SH-SY5Y (cell line): ENCODE results near the gene SPINK5.

Source experiments
- GATA2 ChIP-seq: IDR thresholded peaks from 2 replicates; pipeline ENCODE4 v1.6.1; 2011; ENCODE audit warnings: mild to moderate bottlenecking, low read depth, low read length
- GATA3 ChIP-seq: IDR thresholded peaks from 2 replicates; pipeline ENCODE4 v1.6.1; 2011; ENCODE audit warnings: low read depth, mild to moderate bottlenecking, low read length, moderate library complexity

DNA sequence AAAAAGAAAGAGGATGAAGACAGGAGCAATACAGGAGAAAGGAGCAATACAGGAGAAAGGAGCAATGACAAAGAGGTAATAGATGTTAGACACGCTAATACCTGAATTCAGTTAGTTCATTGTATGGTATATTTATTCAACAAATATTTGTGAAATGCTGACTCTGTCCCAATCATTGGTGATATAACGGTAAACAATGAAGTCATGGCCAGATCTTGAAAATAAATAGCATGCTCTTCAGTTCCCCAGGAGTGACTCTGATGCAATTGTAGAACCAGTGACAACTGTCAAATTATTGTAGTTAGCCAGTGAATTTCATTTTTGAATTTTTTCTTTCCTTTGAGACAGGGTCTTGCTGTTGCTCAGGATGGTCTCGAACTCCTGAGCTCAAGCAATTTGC lies 56.5 kb downstream of the SPINK5 start:
- no peak for TF ChIP-seq GATA2
- TF ChIP-seq GATA3, result no peak
